Retina (tissue), 1 donor: ENCODE measurements around the gene GSTM2.

Source experiments
- DNase-seq: peaks from one replicate; pipeline ENCODE4 v3.0.0-alpha.2; 2016

GSTM2 gene

GRCh38 chr1:109630081-109630897, 37.6 kb upstream of the GSTM2 start:
- no peak for DNase-seq

- no peak for DNase-seq
Measured at GRCh38 chr1:109630898-109631512, 36.9 kb upstream of the GSTM2 start.

GRCh38 chr1:109631513-109632505, 36.0 kb upstream of the GSTM2 start:
- no peak for DNase-seq

DNA sequence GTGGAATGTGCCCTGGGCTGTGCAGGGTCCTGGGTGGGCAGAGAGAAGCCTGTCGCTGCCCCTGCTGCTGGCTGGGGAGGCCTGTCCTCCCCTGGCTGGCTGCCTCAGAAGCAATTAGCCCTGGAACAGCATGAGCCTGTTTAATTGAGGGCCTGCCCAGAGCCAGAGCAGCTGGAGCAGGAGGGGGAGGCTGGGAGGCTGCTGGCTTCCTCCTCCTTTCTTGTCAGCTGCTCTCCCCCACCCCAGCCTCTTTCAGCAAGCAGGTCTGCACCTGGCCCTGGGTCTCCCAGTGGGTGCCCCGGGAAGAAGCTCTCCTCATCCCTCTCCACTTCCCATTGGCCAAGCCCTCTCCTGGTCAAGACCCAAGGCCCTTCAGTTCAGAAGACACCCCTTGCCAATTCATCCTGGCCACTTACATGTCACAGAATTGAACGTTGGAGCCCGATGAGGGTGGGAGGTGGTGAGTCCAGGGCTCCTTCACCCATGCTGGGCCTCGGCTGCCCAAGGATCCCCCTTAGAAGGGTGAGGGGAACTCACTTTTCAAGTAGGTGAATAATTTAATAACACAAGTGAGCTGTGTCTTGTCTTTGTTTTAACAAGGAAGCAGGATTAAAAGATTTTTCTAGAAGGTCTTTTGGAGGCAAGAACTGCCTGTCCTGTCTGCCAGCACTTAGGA, 35.0 kb upstream of the GSTM2 start:
- DNase-seq: peak; percentile 84

GRCh38 chr1:109634292-109634691, 33.6 kb upstream of the GSTM2 start:
- no peak for DNase-seq

- no peak for DNase-seq
Measured at GRCh38 chr1:109634771-109635750, 32.8 kb upstream of the GSTM2 start.

- no peak for DNase-seq
Measured at GRCh38 chr1:109635862-109636200, 32.0 kb upstream of the GSTM2 start.

DNA sequence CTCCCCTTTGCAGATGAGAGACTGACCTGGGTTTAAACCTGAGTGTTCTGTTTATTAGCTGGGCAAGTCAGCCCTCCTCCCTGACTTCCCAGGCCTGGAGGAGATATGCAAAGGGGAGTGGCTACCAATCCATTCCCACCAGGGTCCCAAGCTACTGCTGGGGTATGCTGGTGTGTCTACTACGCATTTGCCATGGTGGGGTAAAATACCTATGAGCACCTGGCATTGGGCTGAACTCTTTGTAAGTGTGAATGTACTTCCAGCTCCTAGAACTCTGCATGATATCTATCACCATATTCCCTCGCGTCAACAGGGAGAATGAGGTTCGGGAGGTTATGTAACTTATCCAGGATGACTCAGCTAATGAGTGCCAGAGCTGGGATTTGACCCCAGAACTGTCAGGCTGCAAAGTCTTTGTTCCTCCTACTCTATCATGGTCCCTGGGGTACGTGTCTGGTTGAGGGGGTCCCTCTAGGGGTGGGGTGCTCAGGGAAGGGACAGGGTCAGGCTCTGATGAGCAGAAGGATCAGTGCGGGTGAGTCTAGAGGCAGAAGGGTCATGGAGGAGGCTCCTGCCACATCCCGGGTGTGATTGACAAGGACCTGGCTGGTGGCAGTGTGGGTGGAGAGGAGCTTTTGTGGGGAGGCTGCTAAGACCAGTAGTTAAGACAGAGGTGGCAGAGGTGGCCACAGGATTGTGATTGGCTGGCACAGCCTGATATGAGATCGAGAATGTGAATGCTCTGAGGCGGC, 31.5 kb upstream of the GSTM2 start:
- DNase-seq: no peak

GRCh38 chr1:109637446-109637845, 30.4 kb upstream of the GSTM2 start:
- DNase-seq: no peak

GRCh38 chr1:109639063-109639840, 28.6 kb upstream of the GSTM2 start:
- no peak for DNase-seq

GRCh38 chr1:109639841-109640184, 28.0 kb upstream of the GSTM2 start:
- DNase-seq: no peak

GRCh38 chr1:109640285-109640865, 27.5 kb upstream of the GSTM2 start:
- DNase-seq: peak; percentile 77

GRCh38 chr1:109641078-109641740, 26.6 kb upstream of the GSTM2 start:
- DNase-seq: no peak

GRCh38 chr1:109641861-109642260, 26.0 kb upstream of the GSTM2 start:
- DNase-seq: no peak

DNA sequence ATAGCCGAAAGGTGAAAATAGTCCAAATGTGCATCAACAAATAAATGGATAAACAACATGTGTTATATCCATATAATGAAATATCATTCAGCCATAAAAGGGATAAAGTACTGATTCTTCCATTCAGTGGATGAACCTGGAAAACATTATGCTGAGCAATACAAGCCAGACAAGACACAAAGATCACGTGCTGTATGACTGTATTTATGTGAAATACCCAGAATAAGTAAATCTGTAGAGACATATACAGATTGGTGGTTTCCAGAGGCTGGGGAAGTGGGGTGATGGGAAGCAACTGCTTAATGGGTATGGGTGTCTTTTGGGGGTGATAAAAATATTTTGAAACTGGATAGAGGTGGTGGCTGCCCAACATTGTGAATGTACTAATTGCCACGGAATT, 25.2 kb upstream of the GSTM2 start:
- no peak for DNase-seq

GRCh38 chr1:109643385-109644230, 24.2 kb upstream of the GSTM2 start:
- DNase-seq: peak; percentile 82

DNA sequence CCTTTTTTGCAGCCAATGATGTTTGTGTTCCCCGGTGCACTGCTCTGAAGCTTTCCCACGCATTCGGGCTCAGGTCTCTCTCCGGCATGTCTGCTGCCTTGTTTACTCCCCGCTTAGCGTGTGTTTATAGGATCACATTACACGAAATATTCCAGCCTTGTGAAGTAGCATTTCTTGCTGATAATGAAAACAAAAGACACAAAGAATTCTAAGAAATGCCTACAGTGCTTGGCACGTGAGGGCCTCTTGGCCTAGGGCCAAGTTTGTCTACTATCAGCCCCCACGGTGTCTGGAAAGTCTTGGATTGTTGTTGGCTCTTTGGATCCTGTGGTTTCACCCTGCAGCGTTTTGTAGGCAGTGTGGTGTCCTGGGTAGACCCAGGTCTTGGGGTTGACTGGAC, 23.2 kb upstream of the GSTM2 start:
- no peak for DNase-seq

- DNase-seq: no peak
Measured at GRCh38 chr1:109649491-109649914, 18.4 kb upstream of the GSTM2 start.
